ENCODE data around the gene PHAF1. TPM values are rescaled to one million over a fixed set of nuclear protein-coding genes. Genes with fewer than 3 reads are reported as not detected.
"Not testable (repeated sequence)": the region's sequence is repeated elsewhere in the genome, so short reads cannot be mapped to it uniquely, and the experiment has no call there.

PHAF1 gene
- total RNA-seq, 1 donor from 2014 or later = 11.7 TPM

DNA sequence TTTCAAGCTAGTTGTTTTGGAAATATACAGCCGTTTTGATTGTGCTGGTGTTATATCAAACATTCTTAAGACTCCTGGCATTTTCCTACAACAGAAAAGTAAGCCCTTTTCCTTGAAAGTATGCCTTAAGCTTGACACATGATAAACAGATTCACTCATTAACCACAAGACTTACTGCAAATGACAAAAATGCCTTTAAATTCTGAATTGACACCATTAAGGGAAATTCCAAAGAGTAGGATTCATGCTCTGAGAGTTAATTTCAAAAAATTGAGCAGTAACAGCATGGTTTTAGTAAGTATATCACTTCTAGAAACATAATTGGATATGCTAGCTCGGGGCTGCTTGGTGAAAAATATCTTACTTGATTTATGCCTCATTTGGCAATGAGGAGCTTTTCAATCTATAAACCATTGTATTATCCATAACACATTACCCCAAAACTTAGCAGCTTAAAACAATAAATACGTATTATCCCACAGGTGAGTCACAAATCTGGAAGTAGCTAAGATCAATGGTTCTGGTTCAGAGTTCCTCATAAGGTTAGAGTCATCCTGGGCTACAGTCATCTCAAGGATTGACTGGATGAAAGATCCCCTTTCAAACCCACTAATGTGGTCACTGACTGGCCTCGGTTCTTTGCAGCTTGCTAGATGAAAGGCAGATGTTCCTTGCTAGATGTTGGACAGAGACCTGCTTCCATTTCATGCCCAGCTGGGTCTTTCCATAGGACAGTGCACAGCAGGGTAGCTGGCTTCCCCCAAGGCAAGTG is 8.2 kb upstream of the PHAF1 start:
- intact Hi-C loops (cut with DNase I) = no loop called here
- no peak for ATAC-seq (ENCODE audit: poor library complexity)
- DNase-seq = no peak

- no peak for DNase-seq
- intact Hi-C loops (cut with DNase I) = no loop called here
- peak; percentile 54 for ATAC-seq (ENCODE audit: poor library complexity)
Observed at GRCh38 chr16:67104061-67104460, 5.7 kb upstream of the PHAF1 start.

GRCh38 chr16:67104845-67105244 is 4.9 kb upstream of the PHAF1 start:
- no peak for DNase-seq
- intact Hi-C loops (cut with DNase I) = no loop called here
- ATAC-seq (ENCODE audit: poor library complexity) = no peak

DNA sequence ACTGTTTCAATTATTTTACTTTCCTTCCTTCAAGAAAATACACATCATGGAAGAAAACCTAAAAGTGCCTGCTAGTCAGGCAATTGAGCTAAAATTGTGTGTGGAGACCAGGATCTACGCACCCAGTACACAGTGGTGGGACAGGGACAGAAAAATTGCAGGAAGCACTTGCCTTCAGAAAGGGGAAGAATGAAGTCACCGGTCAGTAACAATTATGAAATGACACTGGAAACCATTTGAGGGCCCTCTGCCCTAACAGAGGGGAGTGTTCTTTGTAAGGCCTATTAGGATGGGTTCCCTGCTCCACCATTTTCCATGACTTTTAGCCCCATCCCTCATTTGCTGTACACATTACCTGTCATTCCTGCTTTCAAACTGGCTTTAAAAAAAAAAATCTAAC is 4.5 kb upstream of the PHAF1 start:
- intact Hi-C loops (cut with DNase I) = no loop called here
- ATAC-seq (ENCODE audit: poor library complexity) (no peak), DNase-seq (no peak)

- no peak for DNase-seq
- no peak for ATAC-seq (ENCODE audit: poor library complexity)
- intact Hi-C loops (cut with DNase I) = no loop called here
Observed at GRCh38 chr16:67105881-67106280, 3.9 kb upstream of the PHAF1 start.

- intact Hi-C loops (cut with DNase I) = no loop called here
- DNase-seq (no peak), ATAC-seq (ENCODE audit: poor library complexity) (no peak)
Observed at GRCh38 chr16:67108489-67108888, 1.3 kb upstream of the PHAF1 start.

DNA sequence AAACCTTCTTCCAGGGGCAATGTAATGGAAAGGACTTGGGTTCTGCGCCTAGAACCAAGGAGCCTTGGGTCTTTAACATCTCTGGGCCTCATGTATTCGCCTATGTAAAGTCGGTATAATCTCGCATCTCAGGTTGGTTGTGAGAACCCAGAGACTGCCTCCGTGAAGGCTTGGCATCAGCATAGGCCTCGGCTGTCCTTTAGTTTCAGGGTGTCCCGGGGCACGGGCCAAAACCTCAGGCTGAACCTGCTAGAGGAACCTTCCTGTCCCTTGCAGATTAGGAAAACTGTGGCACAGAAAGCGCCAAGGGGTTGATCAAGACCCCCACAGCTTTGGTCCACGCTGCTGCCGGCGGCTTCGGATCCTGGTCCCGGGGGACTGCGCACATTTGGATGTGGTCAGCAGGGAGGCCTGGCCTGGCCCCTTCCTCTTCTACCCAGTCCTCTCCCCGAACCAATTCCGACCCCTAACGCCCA is 772 bp upstream of the PHAF1 start:
- intact Hi-C loops (cut with DNase I) = no loop called here
- DNase-seq (no peak), ATAC-seq (ENCODE audit: poor library complexity) (no peak)

GRCh38 chr16:67111951-67112444 is 2.3 kb downstream of the PHAF1 start:
- DNase-seq = no peak
- intact Hi-C loops (cut with DNase I) = no loop called here
- no peak for ATAC-seq (ENCODE audit: poor library complexity)

- intact Hi-C loops (cut with DNase I) = no loop called here
- DNase-seq (no peak), ATAC-seq (ENCODE audit: poor library complexity) (no peak)
Observed at GRCh38 chr16:67112591-67113399, 3.1 kb downstream of the PHAF1 start.

DNA sequence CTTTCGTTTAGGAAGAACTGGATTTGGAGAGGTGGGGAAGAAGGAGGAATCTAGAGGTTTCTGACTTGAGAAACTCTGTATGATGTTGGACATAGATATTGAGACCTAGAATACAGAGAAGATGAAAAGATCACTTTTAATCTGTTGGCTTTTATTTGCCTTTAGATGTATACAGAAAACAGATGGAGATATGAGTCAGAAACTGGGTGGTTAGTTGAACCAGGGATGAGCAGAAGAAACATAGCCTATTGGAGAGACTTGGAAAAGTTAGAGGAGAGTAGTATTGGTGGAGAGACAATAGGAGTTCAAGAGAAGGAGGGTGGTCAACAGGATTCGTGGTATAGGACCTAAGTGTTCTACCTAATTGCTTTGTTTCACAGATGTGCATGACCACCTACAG is 5.1 kb downstream of the PHAF1 start:
- intact Hi-C loops (cut with DNase I) = no loop called here
- ATAC-seq (ENCODE audit: poor library complexity) = no peak
- no peak for DNase-seq

- DNase-seq (no peak), ATAC-seq (ENCODE audit: poor library complexity) (no peak)
- intact Hi-C loops (cut with DNase I) = no loop called here
Observed at GRCh38 chr16:67115639-67116038, 5.9 kb downstream of the PHAF1 start.

DNA sequence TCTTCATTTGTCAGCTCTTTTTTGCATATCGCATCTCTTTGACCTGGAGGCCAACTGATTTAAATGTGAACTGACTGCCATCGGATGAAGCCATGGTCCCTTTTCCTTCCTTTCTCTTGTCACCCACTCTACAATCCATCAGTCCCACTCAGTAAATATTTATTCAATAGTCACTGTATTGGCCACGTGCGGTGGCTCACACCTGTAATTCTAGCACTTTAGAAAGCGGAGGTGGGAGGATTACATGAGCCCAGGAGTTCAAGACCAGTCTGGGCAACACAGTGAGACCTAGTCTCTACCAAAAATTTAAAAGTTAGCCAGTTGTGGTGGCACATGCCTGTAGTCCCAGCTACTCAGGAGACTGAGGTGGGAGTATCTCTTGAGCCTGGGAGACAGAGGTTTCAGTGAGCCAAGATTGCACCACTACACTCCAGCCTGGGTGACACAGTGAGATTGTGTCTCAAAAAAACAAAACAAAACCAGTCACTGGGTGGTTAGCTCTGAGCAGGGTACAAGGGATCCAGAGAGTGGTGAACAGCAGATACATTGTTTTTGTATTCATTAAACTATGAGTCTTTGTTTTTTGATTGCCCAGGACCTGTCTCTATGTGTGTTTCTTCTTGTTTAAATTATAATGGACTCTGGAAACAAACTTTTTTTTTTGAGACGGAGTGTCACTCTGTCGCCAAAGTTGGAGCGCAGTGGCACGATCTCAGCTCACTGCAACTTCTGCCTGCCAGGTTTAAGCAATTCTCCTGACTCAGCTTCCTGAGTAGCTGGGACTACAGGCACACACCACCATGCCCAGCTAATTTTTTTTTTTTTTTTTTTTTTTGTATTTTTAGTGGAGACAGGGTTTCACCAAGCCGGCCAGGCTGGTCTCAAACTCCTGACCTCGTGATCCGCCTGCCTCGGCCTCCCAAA is 6.9 kb downstream of the PHAF1 start:
- ATAC-seq (ENCODE audit: poor library complexity) (no peak), DNase-seq (no peak)
- intact Hi-C loops (cut with DNase I) = no loop called here

- DNase-seq (no peak), ATAC-seq (ENCODE audit: poor library complexity) (no peak)
- intact Hi-C loops (cut with DNase I) = no loop called here
Observed at GRCh38 chr16:67117716-67118115, 8.0 kb downstream of the PHAF1 start.

GRCh38 chr16:67120025-67120424 is 10.3 kb downstream of the PHAF1 start:
- no peak for ATAC-seq (ENCODE audit: poor library complexity)
- intact Hi-C loops (cut with DNase I) = no loop called here
- no peak for DNase-seq

- DNase-seq; intact Hi-C loops (cut with DNase I); ATAC-seq (ENCODE audit: poor library complexity): not testable (repeated sequence)
Observed at GRCh38 chr16:67122799-67123198, 13.1 kb downstream of the PHAF1 start.

DNA sequence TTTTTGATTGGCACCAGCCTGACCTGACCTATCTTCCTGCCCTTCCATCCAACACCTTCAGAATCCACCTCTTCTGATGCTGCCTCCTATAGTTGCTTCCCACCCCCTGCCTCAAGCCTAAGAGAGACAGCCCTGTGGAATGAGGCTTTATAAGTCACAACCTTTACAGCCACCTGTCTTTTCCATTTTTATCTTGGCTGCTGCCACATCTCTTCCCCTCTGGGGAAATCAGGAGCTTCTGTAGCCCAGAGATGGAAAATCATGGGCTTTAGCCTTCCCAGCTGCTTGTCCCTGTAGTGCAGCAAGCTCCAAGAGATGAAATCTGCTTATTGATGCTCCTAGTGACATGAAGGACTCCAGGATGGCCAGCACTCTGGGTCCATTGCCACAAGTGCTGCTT is 18.7 kb downstream of the PHAF1 start:
- no peak for ATAC-seq (ENCODE audit: poor library complexity)
- intact Hi-C loops (cut with DNase I) = no loop called here
- DNase-seq = no peak

DNA sequence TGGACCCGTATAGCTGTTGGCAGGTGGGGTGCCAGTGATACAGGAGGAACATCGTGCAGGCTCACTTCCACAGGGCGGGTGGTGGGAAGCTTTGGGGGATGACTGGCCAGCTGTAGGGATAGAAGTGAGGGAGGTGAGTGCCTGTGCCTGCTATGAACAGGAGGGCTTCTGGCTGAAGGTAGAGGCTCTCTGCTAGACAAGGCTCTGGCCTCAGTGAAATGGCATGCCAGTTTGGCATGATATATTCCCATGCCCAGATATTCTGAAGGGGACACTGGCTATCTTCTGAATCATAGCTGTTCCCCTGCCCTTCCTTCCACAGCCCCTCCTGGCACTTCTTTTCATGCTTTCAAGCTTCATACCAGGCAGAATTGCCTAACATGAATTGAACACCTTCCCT is 19.1 kb downstream of the PHAF1 start:
- intact Hi-C loops (cut with DNase I) = no loop called here
- ATAC-seq (ENCODE audit: poor library complexity) (no peak), DNase-seq (no peak)

GRCh38 chr16:67129422-67129821 is 19.7 kb downstream of the PHAF1 start:
- DNase-seq = no peak
- ATAC-seq (ENCODE audit: poor library complexity) = peak; percentile 31
- intact Hi-C loops (cut with DNase I) = no loop called here

- DNase-seq = no peak
- no peak for ATAC-seq (ENCODE audit: poor library complexity)
- intact Hi-C loops (cut with DNase I) = no loop called here
Observed at GRCh38 chr16:67137605-67138004, 27.9 kb downstream of the PHAF1 start.
